HEK293 (cell line): ENCODE measurements around the gene RNF31.

ENCODE experiments used
- CTCF ChIA-PET: fragments of 350-600 bp; formaldehyde crosslinking; extraction: SDS; loops from one replicate; lab custom pipeline; 2021; ENCODE audit warnings: antibody characterized with exemption; lab: Yijun Ruan, JAX
- POLR2A ChIA-PET: fragments of 300-600 bp; formaldehyde crosslinking; extraction: SDS; loops from one replicate; lab custom pipeline; 2020; ENCODE audit warnings: antibody characterized with exemption, inconsistent platforms; lab: Yijun Ruan, JAX
- H3K27ac ChIP-seq: fragments of 200-500 bp; sonication (Bioruptor generic); 2 replicates; pipeline ENCODE4 v1.5.1; 2014; ENCODE audit warnings: low read depth, low read length, control low read depth, inconsistent platforms; ENCODE audit errors: extremely low read depth
- H3K36me3 ChIP-seq, 2 experiments: fragments of 200-500 bp in 1 of 2; sonication (Bioruptor generic) in 1 of 2; 1 replicate in 1 of 2; 2 replicates in 1 of 2; pipeline ENCODE4 v1.5.1; 2014 to 2017; ENCODE audit warnings: inconsistent platforms in 2 of 2, low read length in 2 of 2; ENCODE audit not compliant: control insufficient read depth in 2 of 2, insufficient read depth in 1 of 2
- H3K4me1 ChIP-seq: fragments of 200-500 bp; sonication (Bioruptor generic); 2 replicates; pipeline ENCODE4 v1.5.1; 2014; ENCODE audit warnings: mild to moderate bottlenecking, low read length, inconsistent platforms; ENCODE audit not compliant: control insufficient read depth, insufficient read depth
- H3K4me3 ChIP-seq: 2 replicates; pipeline ENCODE4 v1.5.1; 2011; ENCODE audit warnings: low read depth, mild to moderate bottlenecking, control low read depth, low read length, moderate library complexity
- H3K9me3 ChIP-seq: fragments of 200-500 bp; sonication (Bioruptor generic); 2 replicates; pipeline ENCODE4 v1.5.1; 2014; ENCODE audit warnings: low read depth, low read length, inconsistent platforms; ENCODE audit not compliant: control insufficient read depth, insufficient read depth
- GFI1B ChIP-seq: fragments of 450-650 bp; formaldehyde crosslinking; IDR thresholded peaks from 2 replicates; pipeline ENCODE4 v1.5.1; 2016; ENCODE audit warnings: missing biosample characterization, missing genetic modification characterization
- GLI4 ChIP-seq: fragments of 450-650 bp; formaldehyde crosslinking; IDR thresholded peaks from 2 replicates; pipeline ENCODE4 v1.5.1; 2016; ENCODE audit warnings: missing biosample characterization, missing genetic modification characterization
- GLIS1 ChIP-seq: fragments of 450-650 bp; formaldehyde crosslinking; IDR thresholded peaks from 2 replicates; pipeline ENCODE4 v1.5.1; 2016; ENCODE audit warnings: missing biosample characterization, missing genetic modification characterization
- HOXC10 ChIP-seq: sonication (generic); formaldehyde crosslinking; IDR thresholded peaks from 2 replicates; pipeline ENCODE4 v1.8.1; 2023; ENCODE audit warnings: mild to moderate bottlenecking, missing genetic modification reagents
- KLF10 ChIP-seq: fragments of 450-650 bp; IDR thresholded peaks from 2 replicates; pipeline ENCODE4 v1.5.1; 2018; ENCODE audit warnings: missing biosample characterization, mild to moderate bottlenecking, missing genetic modification characterization
- PRDM1 ChIP-seq: fragments of 450-650 bp; formaldehyde crosslinking; IDR thresholded peaks from 2 replicates; pipeline ENCODE4; 2016; ENCODE audit warnings: missing biosample characterization, missing genetic modification characterization
- TRIM28 ChIP-seq: IDR thresholded peaks from 2 replicates; pipeline ENCODE4 v1.6.1; 2011; ENCODE audit warnings: low read length, control low read depth, borderline replicate concordance
- ZBTB21 ChIP-seq: fragments of 450-650 bp; formaldehyde crosslinking; IDR thresholded peaks from 2 replicates; pipeline ENCODE4 v1.5.1; 2017; ENCODE audit warnings: missing biosample characterization, missing genetic modification characterization
- ZFP37 ChIP-seq: fragments of 450-650 bp; formaldehyde crosslinking; IDR thresholded peaks from 2 replicates; pipeline ENCODE4 v1.5.1; 2016; ENCODE audit warnings: missing biosample characterization, missing genetic modification characterization
- ZFP69B ChIP-seq: fragments of 450-650 bp; formaldehyde crosslinking; IDR thresholded peaks from 2 replicates; pipeline ENCODE4 v1.5.1; 2016; ENCODE audit warnings: missing biosample characterization, missing genetic modification characterization
- ZNF10 ChIP-seq: fragments of 450-650 bp; formaldehyde crosslinking; IDR thresholded peaks from 2 replicates; pipeline ENCODE4 v1.5.1; 2017; ENCODE audit warnings: missing biosample characterization, missing genetic modification characterization
- ZNF132 ChIP-seq: fragments of 450-650 bp; formaldehyde crosslinking; IDR thresholded peaks from 2 replicates; pipeline ENCODE4 v1.5.1; 2017; ENCODE audit warnings: missing biosample characterization, missing genetic modification characterization, borderline replicate concordance
- ZNF202 ChIP-seq: fragments of 450-650 bp; formaldehyde crosslinking; IDR thresholded peaks from 2 replicates; pipeline ENCODE4 v1.5.1; 2016; ENCODE audit warnings: missing biosample characterization, missing genetic modification characterization, borderline replicate concordance
- ZNF223 ChIP-seq: fragments of 450-650 bp; formaldehyde crosslinking; IDR thresholded peaks from 2 replicates; pipeline ENCODE4 v1.5.1; 2016; ENCODE audit warnings: missing biosample characterization, missing genetic modification characterization
- ZNF302 ChIP-seq: fragments of 450-650 bp; formaldehyde crosslinking; IDR thresholded peaks from 2 replicates; pipeline ENCODE4 v1.5.1; 2016; ENCODE audit warnings: missing biosample characterization, missing genetic modification characterization, low read depth
- ZNF354C ChIP-seq: fragments of 450-650 bp; formaldehyde crosslinking; IDR thresholded peaks from 2 replicates; pipeline ENCODE4 v1.5.1; 2016; ENCODE audit warnings: missing biosample characterization, missing genetic modification characterization, low read depth, borderline replicate concordance
- ZNF394 ChIP-seq: fragments of 450-650 bp; formaldehyde crosslinking; IDR thresholded peaks from 2 replicates; pipeline ENCODE4 v1.5.1; 2016; ENCODE audit warnings: missing biosample characterization, missing genetic modification characterization, mild to moderate bottlenecking, moderate library complexity, borderline replicate concordance
- ZNF404 ChIP-seq: fragments of 450-650 bp; formaldehyde crosslinking; IDR thresholded peaks from 2 replicates; pipeline ENCODE4 v1.5.1; 2017; ENCODE audit warnings: missing biosample characterization, missing genetic modification characterization
- ZNF521 ChIP-seq: fragments of 450-650 bp; formaldehyde crosslinking; IDR thresholded peaks from 2 replicates; pipeline ENCODE4 v1.5.1; 2017; ENCODE audit warnings: missing biosample characterization, mild to moderate bottlenecking, missing genetic modification characterization
- ZNF548 ChIP-seq: fragments of 450-650 bp; formaldehyde crosslinking; IDR thresholded peaks from 2 replicates; pipeline ENCODE4 v1.5.1; 2016; ENCODE audit warnings: missing biosample characterization, missing genetic modification characterization
- ZNF561 ChIP-seq: fragments of 450-650 bp; IDR thresholded peaks from 2 replicates; pipeline ENCODE4 v1.5.1; 2018; ENCODE audit warnings: missing biosample characterization, missing genetic modification characterization, borderline replicate concordance
- ZNF596 ChIP-seq: fragments of 450-650 bp; IDR thresholded peaks from 2 replicates; pipeline ENCODE4 v1.5.0; 2018; ENCODE audit warnings: missing biosample characterization, mild to moderate bottlenecking, missing genetic modification characterization, moderate library complexity
- ZNF654 ChIP-seq: fragments of 450-650 bp; formaldehyde crosslinking; IDR thresholded peaks from 2 replicates; pipeline ENCODE4 v1.5.1; 2016; ENCODE audit warnings: low read depth, missing biosample characterization, missing genetic modification characterization
- ZNF664 ChIP-seq: fragments of 450-650 bp; formaldehyde crosslinking; IDR thresholded peaks from 2 replicates; pipeline ENCODE4 v1.5.1; 2016; ENCODE audit warnings: missing biosample characterization, missing genetic modification characterization
- ZNF701 ChIP-seq: fragments of 450-650 bp; formaldehyde crosslinking; IDR thresholded peaks from 2 replicates; pipeline ENCODE4 v1.5.1; 2016; ENCODE audit warnings: missing biosample characterization, missing genetic modification characterization
- ZNF747 ChIP-seq: fragments of 450-650 bp; formaldehyde crosslinking; IDR thresholded peaks from 2 replicates; pipeline ENCODE4 v1.5.1; 2016; ENCODE audit warnings: missing biosample characterization, missing genetic modification characterization
- TF ChIP-seq, protein P1 (sequence below): fragments of 450-650 bp; IDR thresholded peaks from 2 replicates; pipeline ENCODE4 v1.5.1; 2018; ENCODE audit warnings: missing biosample characterization, missing genetic modification characterization
- TF ChIP-seq, protein P2 (sequence below): fragments of 450-650 bp; IDR thresholded peaks from 2 replicates; pipeline ENCODE4 v1.5.1; 2018; ENCODE audit warnings: missing biosample characterization, mild to moderate bottlenecking, missing genetic modification characterization
- TF ChIP-seq, protein P3 (sequence below): fragments of 450-650 bp; formaldehyde crosslinking; IDR thresholded peaks from 2 replicates; pipeline ENCODE4 v1.5.1; 2017; ENCODE audit warnings: missing biosample characterization, missing genetic modification characterization
- TF ChIP-seq, protein P4 (sequence below): fragments of 450-650 bp; formaldehyde crosslinking; optimal IDR thresholded peaks from 2 replicates; pipeline ENCODE3; 2016; ENCODE audit warnings: missing biosample characterization, mild to moderate bottlenecking, missing genetic modification characterization

The RNF31 gene

DNA sequence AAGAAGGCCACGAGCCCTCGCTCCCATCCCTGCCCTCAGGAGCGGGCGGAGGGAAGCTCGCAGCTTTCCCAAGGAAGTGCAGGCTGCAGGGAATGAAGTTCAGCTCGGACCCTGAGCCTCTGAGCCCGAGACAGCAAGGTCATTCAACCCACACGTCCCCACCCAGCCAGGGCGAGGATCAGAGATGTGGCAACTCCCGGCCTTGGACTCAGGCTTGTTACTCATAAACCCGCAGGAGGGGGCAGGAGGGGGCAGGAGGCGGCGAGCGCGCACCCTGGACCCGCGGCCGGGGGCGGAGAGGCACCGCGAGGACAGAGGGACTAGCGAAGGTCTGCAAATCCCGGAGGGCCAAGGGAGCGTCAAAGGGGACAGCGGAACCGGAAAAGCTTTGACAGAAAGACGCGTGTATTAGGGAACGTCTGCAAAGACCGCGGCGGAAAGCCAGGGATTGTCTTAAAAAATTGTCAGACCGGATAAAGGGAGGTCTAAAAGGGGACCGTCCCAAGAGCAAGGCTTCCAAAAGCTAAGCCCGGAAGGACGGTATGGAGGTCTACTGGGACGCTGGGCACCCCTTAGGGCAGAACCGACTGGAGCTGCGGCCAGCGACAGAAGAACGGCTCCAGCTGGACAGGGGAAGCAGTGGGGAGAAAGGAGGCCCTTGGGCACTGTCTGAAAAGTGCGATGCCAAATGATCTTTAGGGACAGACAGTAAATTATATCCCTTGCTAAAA lies 33.3 kb upstream of the RNF31 start (continued):
- TF ChIP-seq ZBTB21 (tag by site-specific recombination) (no peak; the same call in 1 of the 2 replicates), ZNF394 (tag by site-specific recombination) (peak; percentile 14; the same call in 1 of the 2 replicates), ZNF747 (tag by site-specific recombination) (no peak), ZNF223 (tag by site-specific recombination) (no peak), ZNF202 (tag by site-specific recombination) (no peak), ZFP37 (no peak), ZFP69B (peak; percentile 94), GFI1B (tag by site-specific recombination) (no peak), ZNF701 (tag by site-specific recombination) (peak; percentile 97)
- TF ChIP-seq, protein P1, sequence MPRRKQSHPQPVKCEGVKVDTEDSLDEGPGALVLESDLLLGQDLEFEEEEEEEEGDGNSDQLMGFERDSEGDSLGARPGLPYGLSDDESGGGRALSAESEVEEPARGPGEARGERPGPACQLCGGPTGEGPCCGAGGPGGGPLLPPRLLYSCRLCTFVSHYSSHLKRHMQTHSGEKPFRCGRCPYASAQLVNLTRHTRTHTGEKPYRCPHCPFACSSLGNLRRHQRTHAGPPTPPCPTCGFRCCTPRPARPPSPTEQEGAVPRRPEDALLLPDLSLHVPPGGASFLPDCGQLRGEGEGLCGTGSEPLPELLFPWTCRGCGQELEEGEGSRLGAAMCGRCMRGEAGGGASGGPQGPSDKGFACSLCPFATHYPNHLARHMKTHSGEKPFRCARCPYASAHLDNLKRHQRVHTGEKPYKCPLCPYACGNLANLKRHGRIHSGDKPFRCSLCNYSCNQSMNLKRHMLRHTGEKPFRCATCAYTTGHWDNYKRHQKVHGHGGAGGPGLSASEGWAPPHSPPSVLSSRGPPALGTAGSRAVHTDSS (tag by site-specific recombination), result no peak

DNA sequence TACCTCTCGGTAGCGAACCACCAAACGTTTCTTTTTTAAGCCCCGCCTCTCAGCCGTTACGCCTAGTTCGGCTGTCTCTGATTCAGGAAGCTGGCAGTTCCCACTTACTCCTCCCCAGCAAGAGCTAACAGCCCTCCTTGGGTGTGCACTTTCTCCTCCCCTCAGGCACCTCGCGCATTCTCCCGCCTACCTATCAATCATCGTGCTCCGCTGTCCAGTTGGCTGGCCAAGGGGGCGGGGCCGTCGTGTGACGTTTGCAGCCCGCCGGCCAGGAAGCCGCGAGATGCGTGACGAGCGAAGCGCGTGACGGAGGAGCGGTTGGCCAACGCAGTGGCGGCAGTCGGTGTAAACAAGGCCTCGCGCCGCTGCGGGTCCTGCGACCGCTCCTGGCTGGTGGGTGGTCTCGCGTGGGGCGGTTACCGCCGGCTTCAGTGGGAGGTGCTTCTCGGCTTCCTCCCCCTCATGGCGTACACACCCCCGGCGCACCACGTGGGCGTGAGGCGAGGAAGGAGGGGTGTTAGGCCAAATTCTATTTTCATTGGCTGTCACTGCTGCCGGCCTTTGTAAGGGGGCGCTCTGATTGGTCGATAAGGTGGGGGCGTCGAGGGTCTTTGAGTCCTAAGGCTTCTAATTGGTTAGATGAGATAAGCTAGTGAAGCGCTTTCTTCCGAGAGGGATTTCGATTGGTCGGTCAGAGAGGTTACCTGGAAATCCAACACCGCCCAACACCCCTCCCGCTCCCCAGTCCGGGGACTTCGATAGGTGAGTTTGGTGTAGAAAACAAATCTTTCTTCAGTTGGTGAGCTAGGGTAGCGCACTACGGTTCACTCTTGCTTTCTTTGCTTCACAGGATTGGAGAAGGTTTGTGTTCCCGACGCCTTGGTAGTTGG lies 32.5 kb upstream of the RNF31 start, which contains the start of the genes DCAF11 and NRL:
Gene DCAF11 (plus strand): TSS at position 246 of the 890 bp plus-strand sequence. CDS start 818 bp downstream, outside the sequence.
Gene NRL (minus strand): TSS at position 418 of the 890 bp plus-strand sequence. CDS start 32,101 bp downstream, outside the sequence.
- POLR2A ChIA-PET, result interaction anchor here (0.5 to 8.3 kb wide), 31 partner anchors 10 to 794 kb away, joined by 3 to 163 read pairs (median 5); partner anchors contain the start of genes CHMP4A, CIDEB, EMC9 and IPO4
- Histone ChIP-seq H3K4me3 (peak within 1 kb of the TSS; percentile 98), H3K4me1 (no peaks in the 10 kb centered on the region), H3K9me3 (no peaks in the 10 kb centered on the region), H3K27ac (peak within 1 kb of the TSS; percentile 94), H3K36me3 (peaks cover 2 to 35% of the 10 kb centered on the region in 2 experiments; a peak in 2 of 3 replicates)
- CTCF ChIA-PET, result interaction anchor here (0.6 to 2.4 kb wide), 9 partner anchors 19 to 127 kb away, joined by 3 to 13 read pairs (median 7); partner anchors contain the start of genes IRF9, PCK2, PSME1 and TINF2
- no peak for TF ChIP-seq ZNF654 (tag by site-specific recombination)
- 0 out of 2 replicates have a peak, but pooled peaks have one; percentile 43 for TF ChIP-seq TRIM28
- TF ChIP-seq ZNF521, result no peak
- peak; percentile 85; the same call in 1 of the 2 replicates for TF ChIP-seq GLIS1 (tag by site-specific recombination)
- no peak for TF ChIP-seq ZNF10 (tag by site-specific recombination)
- TF ChIP-seq PRDM1 (tag by site-specific recombination), result peak; percentile 95
- TF ChIP-seq ZNF561 (tag by site-specific recombination), result no peak
- TF ChIP-seq ZNF548, result no peak
- TF ChIP-seq KLF10, result peak; percentile 100
- peak; percentile 94 for TF ChIP-seq ZNF664
- no peak for TF ChIP-seq ZNF202 (tag by site-specific recombination)
- no peak for TF ChIP-seq ZNF302
- TF ChIP-seq, protein P2, sequence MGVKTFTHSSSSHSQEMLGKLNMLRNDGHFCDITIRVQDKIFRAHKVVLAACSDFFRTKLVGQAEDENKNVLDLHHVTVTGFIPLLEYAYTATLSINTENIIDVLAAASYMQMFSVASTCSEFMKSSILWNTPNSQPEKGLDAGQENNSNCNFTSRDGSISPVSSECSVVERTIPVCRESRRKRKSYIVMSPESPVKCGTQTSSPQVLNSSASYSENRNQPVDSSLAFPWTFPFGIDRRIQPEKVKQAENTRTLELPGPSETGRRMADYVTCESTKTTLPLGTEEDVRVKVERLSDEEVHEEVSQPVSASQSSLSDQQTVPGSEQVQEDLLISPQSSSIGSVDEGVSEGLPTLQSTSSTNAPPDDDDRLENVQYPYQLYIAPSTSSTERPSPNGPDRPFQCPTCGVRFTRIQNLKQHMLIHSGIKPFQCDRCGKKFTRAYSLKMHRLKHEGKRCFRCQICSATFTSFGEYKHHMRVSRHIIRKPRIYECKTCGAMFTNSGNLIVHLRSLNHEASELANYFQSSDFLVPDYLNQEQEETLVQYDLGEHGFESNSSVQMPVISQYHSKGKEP (tag by site-specific recombination), result no peak
- TF ChIP-seq ZNF596 (tag by site-specific recombination), result no peak
- TF ChIP-seq, protein P3, sequence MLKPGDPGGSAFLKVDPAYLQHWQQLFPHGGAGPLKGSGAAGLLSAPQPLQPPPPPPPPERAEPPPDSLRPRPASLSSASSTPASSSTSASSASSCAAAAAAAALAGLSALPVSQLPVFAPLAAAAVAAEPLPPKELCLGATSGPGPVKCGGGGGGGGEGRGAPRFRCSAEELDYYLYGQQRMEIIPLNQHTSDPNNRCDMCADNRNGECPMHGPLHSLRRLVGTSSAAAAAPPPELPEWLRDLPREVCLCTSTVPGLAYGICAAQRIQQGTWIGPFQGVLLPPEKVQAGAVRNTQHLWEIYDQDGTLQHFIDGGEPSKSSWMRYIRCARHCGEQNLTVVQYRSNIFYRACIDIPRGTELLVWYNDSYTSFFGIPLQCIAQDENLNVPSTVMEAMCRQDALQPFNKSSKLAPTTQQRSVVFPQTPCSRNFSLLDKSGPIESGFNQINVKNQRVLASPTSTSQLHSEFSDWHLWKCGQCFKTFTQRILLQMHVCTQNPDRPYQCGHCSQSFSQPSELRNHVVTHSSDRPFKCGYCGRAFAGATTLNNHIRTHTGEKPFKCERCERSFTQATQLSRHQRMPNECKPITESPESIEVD, result no peak
- peak; percentile 98 for TF ChIP-seq HOXC10 (CRISPR knock-in tag)
- no peak for TF ChIP-seq ZNF132 (tag by site-specific recombination)
- TF ChIP-seq GLI4 (tag by site-specific recombination), result no peak
- no peak for TF ChIP-seq ZNF354C (tag by site-specific recombination)
- TF ChIP-seq, protein P4, sequence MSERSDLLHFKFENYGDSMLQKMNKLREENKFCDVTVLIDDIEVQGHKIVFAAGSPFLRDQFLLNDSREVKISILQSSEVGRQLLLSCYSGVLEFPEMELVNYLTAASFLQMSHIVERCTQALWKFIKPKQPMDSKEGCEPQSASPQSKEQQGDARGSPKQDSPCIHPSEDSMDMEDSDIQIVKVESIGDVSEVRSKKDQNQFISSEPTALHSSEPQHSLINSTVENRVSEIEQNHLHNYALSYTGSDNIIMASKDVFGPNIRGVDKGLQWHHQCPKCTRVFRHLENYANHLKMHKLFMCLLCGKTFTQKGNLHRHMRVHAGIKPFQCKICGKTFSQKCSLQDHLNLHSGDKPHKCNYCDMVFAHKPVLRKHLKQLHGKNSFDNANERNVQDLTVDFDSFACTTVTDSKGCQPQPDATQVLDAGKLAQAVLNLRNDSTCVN, result peak; percentile 50
- TF ChIP-seq ZNF404 (tag by site-specific recombination), result no peak
